Renal cortex interstitium (tissue), 11 donors: ENCODE data around the gene KRT77. TPM values are rescaled to one million over a fixed set of nuclear protein-coding genes. Genes with fewer than 3 reads are reported as not detected.

ENCODE experiments used
- DNase-seq, 11 donors: peaks; one replicate each; pipeline ENCODE4 v3.0.0-alpha.2; 2013; ENCODE audit warnings: low read depth in 9 of 11, low spot score in 4 of 11; ENCODE audit errors: extremely low read depth in 1 of 11
- polyA plus RNA-seq, 3 donors: library from polyadenylated mRNA; unstranded; fragments of 120-200 nt; gene quantifications; one replicate each; pipeline ENCODE4 v1.2.1, GENCODE V29; 2013; ENCODE audit not compliant: insufficient read length in 3 of 3

The KRT77 gene
- polyA plus RNA-seq, 3 donors = not detected

DNA sequence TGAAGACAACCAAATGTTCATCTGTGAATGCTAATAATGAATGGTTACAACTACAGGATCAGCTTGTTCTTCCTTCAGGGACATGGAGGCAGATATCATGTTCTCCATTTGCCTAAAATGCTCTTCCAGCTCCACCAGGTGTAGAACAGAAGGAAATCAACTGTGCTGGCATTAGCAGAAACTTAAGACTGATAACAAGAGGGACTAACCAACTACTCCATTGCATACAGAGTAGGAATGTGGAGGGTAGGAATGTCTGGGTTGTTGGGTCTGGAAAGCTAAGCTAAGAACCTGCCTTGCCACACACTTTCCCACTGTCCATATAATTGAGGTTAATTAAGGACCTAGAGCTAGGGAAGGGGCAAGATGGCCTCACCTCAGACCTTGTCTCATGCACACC lies 39.9 kb downstream of the KRT77 start:
- no peak for DNase-seq

DNA sequence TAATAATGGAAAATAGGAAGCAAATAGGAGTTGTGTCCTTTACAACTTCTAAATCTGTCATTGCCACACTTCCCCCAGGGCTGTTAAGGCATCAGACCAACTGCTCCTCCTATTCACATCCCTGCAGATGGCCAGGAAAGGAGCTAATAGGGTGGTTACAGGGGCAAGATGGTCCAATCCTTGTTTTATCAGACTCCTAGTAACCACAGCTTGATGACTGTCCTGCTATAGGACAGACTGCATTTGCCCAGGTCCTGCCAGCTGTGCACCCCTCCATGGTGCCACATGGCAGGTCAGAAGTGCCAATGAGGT lies 40.5 kb downstream of the KRT77 start:
- no peak for DNase-seq

DNA sequence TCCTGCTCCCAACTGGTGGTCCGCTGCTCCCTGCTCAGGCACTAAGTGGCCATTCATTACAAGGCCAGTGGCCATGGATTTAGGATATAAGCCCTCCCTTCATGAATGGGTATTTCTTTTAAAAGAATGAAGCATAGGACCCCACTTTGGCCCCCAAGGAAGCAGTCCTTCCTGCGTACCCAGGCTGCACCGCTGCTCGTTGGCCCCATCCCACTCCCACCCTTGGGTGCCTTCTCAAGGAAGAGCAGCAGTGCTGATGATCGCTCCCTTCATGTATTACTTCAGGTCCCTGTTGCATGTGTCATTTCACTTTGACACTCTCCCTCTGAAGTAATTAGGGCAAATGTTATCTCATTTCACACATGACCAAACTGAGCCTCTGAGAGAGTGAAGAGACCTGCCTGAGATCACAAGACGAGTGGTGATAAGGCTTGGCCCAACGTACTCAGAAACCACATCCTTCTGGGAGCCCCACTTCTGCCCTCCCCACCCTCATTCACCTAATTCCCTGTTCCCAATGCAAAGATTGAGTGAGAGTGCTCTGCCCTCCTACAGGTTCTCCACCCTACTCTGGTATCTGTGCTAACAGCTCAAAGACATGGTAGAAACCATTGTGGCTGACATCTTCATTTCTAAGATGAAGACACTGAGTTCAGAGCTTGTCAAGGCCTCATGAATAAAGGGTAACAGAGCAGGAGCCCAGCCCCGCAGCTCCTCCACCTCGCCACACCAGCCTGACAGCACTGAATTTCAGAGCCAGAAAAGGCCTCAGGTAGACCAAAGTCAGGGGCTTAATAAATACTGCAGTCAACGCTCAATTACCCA lies 41.0 kb downstream of the KRT77 start:
- no peak for DNase-seq

GRCh38 chr12:52661668-52662067 lies 41.7 kb downstream of the KRT77 start:
- no peak for DNase-seq

GRCh38 chr12:52660934-52661499 lies 42.3 kb downstream of the KRT77 start:
- DNase-seq = no peak

DNA sequence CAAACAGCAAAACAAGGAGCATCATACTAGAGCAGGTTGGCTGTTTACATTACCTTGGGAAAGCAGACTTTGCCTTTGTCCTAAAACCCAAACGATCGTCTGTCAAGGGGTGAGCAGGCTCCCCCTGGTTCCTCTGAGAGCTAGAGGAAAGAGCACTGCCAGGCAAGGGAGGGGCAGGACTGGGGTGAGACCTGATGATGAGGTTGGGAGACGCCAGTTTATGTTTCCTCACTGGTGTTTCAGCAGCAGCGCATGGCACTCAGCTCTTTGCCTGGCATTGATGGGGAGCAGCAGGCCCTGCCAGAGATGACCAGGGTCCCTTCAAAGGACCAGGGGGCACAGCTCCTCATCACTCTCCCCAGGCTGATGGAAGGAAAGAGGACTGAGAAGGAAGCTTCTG lies 43.4 kb downstream of the KRT77 start:
- DNase-seq = no peak

- DNase-seq = no peak
Measured at GRCh38 chr12:52659395-52659794, 43.9 kb downstream of the KRT77 start.

- DNase-seq = no peak
Measured at GRCh38 chr12:52658196-52658595, 45.1 kb downstream of the KRT77 start.

DNA sequence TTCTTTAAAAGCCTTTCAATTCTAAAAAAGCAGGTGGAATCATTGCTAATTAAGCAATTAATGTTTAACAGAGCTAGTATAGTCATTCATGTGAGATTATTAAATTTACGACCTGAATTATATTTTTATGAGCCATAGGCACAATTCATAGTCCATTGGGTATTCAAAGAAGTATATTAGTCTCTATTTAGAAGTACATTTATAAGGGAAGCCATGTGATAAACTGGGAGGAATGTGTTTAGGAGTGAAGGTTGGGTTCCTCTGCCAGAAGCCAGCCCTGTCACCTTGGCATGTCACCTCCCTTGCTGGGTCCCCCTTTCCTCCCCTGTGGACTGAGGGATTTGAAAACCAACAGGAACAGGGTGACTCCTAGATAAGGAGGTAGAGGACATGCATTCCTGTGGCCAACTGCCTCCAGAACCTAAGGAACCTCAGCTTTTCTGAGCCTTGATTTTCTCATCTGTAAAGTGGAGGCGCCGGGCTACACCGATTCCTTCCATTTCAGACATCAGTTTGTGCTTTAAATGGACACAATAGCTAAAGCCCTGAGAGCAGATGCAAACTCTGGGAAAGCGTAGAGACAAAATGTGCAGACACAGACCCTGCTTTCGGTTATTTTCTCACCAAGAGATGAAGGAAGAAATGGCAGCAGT lies 45.9 kb downstream of the KRT77 start:
- DNase-seq = no peak

- no peak for DNase-seq
Measured at GRCh38 chr12:52656616-52657015, 46.7 kb downstream of the KRT77 start.

DNA sequence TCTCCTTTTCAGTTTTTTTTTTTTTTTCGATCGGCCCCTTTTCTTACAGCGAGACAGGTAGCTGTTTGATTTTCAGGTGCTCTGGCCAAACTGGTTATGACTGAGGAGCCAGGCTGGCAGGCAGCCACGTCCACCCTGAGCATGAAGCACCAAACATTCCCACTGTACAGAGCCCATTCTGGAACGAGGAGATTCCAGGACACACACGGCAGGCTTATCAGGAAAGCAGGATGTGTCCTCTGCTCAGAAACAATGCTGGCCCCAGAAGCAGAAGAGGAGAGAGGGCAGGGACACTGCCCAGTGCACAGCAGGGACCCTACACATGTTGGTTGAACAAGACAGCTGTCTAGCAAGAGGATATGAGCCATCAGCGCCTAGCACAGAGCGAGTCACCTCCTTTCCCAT lies 47.6 kb downstream of the KRT77 start:
- DNase-seq = no peak

GRCh38 chr12:52655251-52655650 lies 48.1 kb downstream of the KRT77 start:
- no peak for DNase-seq

- DNase-seq = no peak
Measured at GRCh38 chr12:52651726-52652261, 51.5 kb downstream of the KRT77 start, which contains the start of gene KRT2. TSS of gene KRT2 (minus strand) at chr12:52652211. CDS start at chr12:52652142, 69 bp downstream.

- peak in 9 of 11 donors; percentile 5 to 39 (median 21) for DNase-seq
Measured at GRCh38 chr12:52650520-52651081, 52.7 kb downstream of the KRT77 start.

DNA sequence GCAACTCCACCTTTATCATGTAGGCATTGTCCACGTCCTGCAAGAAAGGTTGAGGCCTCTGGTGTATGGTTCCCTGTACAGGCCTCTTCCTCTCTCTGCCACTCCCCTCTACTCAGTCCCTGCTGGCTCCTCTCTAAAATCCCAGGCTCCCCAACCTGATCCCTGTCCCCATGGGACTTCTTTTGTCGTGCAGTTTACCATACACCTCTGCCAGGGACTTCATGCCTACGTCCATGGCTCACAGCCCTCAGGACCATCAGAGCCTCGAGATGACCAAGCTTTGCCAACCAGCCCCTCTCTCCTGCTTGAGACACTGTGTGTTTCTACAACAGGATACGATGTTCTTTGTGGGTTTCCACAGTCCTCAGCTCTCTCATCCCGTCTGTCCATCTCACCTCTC lies 54.3 kb downstream of the KRT77 start:
- no peak for DNase-seq

GRCh38 chr12:52648012-52648550 lies 55.2 kb downstream of the KRT77 start:
- DNase-seq = no peak

DNA sequence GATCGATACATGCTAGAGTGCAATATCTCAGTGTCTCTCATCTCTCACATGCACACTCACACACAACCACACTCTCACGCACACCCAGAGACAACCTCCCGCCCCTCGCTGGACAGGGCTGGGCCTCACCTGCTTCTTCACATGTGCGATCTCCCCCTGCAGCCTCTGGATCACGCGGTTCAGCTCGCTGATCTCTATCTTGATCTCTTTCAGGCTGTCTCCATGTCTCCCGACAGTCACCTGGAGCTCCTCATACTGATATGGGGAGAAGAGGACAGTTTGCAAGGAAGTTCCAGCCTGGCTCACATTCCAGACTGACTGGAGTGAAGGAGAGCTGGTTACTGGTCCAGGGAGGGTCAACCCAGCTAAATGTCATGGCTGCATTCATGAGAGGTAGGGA lies 55.7 kb downstream of the KRT77 start:
- DNase-seq = no peak

DNA sequence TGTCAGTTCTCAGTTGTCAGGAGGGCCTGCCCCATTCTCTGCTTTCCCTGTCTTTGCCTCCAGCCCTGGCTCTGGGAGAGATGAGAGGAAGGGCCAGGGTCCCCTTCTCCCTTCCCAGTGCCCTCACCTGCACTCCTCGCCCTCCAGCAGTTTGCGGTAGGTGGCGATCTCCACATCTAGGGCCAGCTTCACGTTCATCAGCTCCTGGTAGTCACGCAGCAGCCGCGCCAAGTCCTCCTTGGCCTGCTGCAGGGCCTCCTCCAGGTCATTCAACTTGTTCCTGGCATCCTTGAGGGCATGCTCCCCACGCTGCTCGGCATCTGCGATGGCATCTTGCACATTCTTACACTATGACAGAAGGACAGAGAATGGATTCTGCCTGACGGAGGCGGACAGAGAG lies 56.7 kb downstream of the KRT77 start:
- no peak for DNase-seq

DNA sequence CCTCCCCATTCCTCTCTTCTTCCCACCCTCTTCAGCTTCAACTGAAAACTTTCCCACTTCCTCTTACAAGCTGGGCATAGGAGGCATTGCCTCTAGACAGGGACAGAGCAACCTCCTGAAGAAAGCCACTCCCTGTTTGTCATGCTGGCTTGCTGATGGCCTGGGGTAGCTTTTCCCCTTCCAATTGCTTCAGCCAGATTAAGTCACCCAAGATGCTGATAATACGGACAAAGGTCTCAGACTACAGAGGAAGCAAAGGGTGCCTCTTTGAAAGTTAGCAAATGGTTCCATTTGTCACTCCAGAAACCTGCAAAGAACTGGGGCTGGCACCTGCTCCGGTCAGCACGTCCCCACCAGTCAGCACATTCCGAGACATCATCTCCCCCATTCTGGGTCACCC lies 57.3 kb downstream of the KRT77 start:
- DNase-seq = no peak
